OCI-LY1 (cell line): ENCODE results near the gene ZNF467.

Experiments used
- EZH2 ChIP-seq: fragments of 200-600 bp; sonication (generic), shearing (Covaris generic); IDR thresholded peaks from 2 replicates; pipeline ENCODE4 v1.8.0; 2017; ENCODE audit warnings: borderline replicate concordance, mixed run types, mild to moderate bottlenecking, antibody characterized with exemption, low read length, moderate library complexity, mixed read lengths
- TF ChIP-seq, protein P1 (sequence below): fragments of 200-600 bp; sonication (generic), shearing (Covaris generic); IDR thresholded peaks from 2 replicates; pipeline ENCODE4 v1.5.1; 2017; ENCODE audit warnings: mild to moderate bottlenecking, antibody characterized with exemption, low read length, moderate library complexity, mixed read lengths

DNA sequence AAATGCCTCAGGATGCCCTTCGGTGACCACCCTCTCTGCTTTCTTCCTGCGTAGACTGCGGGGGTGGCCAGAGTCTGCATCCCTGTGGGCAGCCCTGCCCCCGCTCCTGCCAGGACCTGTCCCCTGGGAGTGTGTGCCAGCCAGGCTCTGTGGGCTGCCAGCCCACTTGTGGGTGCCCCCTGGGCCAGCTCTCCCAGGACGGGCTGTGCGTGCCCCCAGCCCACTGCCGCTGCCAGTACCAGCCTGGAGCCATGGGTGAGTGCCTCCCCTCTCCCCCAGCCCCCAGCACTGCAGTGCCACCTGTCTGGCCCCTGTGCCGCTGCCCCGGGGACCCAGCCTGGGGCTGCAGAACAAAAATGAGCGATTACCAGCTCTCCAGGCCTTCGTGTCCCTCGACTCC lies 41.7 kb upstream of the ZNF467 start:
- TF ChIP-seq, protein P1, sequence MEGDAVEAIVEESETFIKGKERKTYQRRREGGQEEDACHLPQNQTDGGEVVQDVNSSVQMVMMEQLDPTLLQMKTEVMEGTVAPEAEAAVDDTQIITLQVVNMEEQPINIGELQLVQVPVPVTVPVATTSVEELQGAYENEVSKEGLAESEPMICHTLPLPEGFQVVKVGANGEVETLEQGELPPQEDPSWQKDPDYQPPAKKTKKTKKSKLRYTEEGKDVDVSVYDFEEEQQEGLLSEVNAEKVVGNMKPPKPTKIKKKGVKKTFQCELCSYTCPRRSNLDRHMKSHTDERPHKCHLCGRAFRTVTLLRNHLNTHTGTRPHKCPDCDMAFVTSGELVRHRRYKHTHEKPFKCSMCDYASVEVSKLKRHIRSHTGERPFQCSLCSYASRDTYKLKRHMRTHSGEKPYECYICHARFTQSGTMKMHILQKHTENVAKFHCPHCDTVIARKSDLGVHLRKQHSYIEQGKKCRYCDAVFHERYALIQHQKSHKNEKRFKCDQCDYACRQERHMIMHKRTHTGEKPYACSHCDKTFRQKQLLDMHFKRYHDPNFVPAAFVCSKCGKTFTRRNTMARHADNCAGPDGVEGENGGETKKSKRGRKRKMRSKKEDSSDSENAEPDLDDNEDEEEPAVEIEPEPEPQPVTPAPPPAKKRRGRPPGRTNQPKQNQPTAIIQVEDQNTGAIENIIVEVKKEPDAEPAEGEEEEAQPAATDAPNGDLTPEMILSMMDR, result no peak
- TF ChIP-seq EZH2, result no peak
